ENCODE measurements around the gene PARP8.

DNA sequence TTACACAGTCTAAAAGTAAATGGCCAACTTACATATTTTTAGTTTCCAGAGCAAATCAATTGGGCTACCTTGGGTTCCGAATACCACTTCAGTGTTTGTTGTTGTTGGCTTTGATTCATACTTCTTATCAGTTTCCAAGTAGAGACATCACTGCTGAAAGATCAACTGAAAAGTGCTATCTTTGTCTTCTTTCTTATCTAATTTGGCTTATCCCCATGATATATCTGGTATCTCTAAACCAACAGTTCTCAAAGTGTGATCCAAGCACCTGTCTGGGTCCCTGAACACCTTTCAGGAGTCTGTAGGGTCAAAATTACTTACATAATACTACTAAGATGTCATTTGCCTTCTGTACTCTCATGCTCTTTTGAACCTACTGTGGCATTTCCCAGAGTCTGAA is 200.0 kb downstream of the PARP8 start:
- TF ChIP-seq, protein P1, sequence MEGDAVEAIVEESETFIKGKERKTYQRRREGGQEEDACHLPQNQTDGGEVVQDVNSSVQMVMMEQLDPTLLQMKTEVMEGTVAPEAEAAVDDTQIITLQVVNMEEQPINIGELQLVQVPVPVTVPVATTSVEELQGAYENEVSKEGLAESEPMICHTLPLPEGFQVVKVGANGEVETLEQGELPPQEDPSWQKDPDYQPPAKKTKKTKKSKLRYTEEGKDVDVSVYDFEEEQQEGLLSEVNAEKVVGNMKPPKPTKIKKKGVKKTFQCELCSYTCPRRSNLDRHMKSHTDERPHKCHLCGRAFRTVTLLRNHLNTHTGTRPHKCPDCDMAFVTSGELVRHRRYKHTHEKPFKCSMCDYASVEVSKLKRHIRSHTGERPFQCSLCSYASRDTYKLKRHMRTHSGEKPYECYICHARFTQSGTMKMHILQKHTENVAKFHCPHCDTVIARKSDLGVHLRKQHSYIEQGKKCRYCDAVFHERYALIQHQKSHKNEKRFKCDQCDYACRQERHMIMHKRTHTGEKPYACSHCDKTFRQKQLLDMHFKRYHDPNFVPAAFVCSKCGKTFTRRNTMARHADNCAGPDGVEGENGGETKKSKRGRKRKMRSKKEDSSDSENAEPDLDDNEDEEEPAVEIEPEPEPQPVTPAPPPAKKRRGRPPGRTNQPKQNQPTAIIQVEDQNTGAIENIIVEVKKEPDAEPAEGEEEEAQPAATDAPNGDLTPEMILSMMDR (conservative IDR thresholded peaks at IDR 0.05; ENCODE audit: low read depth, low read length): no peak
- no peak for TF ChIP-seq EZH2 (IDR thresholded peaks at IDR 0.05; ENCODE audit: low read length, unreplicated experiment)
- TF ChIP-seq EZH2phosphoT487 (IDR thresholded peaks at IDR 0.05; ENCODE audit: borderline replicate concordance, low read length): no peak

Data from PC-3 (cell line).